Cardiac septum (tissue), 1 donor: Measurements from ENCODE around the gene RABL3. TPM values are rescaled to one million over a fixed set of nuclear protein-coding genes. Genes with fewer than 3 reads are reported as not detected.
"Not testable (repeated sequence)": the region's sequence is repeated elsewhere in the genome, so short reads cannot be mapped to it uniquely, and the experiment has no call there.

ENCODE experiments used
- DNase-seq: peaks from one replicate; pipeline ENCODE4 v3.0.0-alpha.2; 2020; ENCODE audit warnings: low spot score
- intact Hi-C: fragments of 100-400 bp; cut with DNase I; formaldehyde crosslinking; loops from one replicate; pipeline ENCODE4 v1.14.0; 2022
- total RNA-seq: library from RNA; stranded (reverse); fragmentation: NEBNext Ultra II Directional; extraction: Animal tissue kit (Norgen Biotek cat#: 25700); gene quantifications from one replicate; pipeline ENCODE4 v1.2.1, GENCODE V29; 2021
- donor health status: DM: no; HTN: no; CAD: no.

RABL3 gene
- total RNA-seq, 1 donor from 2014 or later: 22.8 TPM

- no peak for DNase-seq
- intact Hi-C loops: no loop called here
These were observed 9.9 kb upstream of the RABL3 start for GRCh38 chr3:120752230-120752629.

DNA sequence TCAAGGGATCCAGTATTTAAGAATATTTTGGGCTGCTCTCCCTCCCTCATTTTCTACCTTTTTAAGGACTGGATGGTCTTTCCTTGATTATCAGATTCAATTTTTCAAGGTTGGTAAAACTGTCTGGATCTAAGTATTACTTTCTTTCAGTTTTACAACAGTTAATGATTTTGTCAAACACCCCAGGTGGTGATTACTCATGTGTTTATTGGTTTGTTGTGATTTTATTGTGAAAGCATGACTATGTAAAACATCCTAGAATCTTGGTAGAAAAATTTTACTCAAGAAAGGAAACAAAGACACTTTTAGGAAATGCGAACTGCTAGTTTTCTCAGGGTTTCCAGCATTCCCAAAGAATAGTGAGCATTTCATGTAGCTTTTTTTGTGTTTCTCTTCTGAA, 7.5 kb upstream of the RABL3 start:
- no peak for DNase-seq
- intact Hi-C loops: loop anchor here (10.0 kb wide), 1 partner anchor 655 kb away; the partner anchor contains the start of gene GSK3B

DNA sequence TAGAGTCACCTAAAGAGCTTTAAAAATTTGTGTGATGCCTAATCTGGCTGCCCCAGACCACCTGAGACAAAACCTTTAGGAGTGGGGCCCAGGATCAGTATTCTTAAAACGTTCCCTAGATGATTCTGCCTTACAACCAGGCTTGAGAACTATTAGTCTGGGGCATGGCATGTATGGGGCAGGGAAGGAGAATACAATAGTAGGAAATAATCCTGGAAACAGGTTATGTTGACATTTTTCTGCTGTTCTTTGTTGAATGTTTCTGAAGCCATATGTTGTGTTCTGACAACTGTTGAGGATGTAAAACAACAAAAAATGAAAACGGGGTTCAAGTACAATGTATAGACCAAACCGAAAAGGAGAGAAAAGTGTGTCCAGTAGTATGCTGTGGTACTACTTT, 3.1 kb upstream of the RABL3 start:
- DNase-seq: no peak
- intact Hi-C loops: loop anchor here (10.0 kb wide), 1 partner anchor 651 kb away; the partner anchor contains the start of gene GSK3B

DNA sequence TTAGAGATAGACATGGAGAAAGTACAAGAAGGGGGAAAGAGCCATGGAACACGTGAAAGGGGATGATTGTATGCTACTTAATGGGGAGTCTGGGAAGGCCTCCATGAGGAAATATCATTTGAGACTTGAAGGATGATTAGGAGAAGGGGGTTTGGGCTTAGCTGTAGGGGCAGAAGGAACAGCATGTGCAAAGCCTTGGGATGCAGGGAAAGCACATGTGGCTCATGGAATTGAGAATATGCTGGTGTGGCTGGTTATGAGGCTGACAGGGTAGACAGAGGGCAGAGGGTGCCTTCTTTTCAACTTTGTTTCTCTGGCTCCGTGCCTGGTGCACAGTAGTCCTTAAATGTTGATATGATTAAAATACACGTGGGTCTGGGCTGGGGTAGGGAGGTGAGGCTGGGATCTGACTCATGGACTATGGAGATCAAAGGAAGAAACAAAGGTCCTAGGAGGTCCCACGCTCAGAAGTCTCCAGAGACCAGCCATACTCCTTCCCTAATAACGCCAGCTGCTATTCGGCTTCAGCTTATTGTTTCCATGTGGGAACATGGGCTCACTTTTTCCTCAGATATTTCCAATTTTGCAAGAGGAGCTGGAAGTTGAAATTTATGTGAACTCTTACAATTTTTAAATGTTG, 1.4 kb upstream of the RABL3 start:
- intact Hi-C loops: loop anchor here (2.0 to 10.0 kb wide), 4 partner anchors 147 to 649 kb away; partner anchors contain the start of genes GSK3B and NDUFB4
- no peak for DNase-seq

DNA sequence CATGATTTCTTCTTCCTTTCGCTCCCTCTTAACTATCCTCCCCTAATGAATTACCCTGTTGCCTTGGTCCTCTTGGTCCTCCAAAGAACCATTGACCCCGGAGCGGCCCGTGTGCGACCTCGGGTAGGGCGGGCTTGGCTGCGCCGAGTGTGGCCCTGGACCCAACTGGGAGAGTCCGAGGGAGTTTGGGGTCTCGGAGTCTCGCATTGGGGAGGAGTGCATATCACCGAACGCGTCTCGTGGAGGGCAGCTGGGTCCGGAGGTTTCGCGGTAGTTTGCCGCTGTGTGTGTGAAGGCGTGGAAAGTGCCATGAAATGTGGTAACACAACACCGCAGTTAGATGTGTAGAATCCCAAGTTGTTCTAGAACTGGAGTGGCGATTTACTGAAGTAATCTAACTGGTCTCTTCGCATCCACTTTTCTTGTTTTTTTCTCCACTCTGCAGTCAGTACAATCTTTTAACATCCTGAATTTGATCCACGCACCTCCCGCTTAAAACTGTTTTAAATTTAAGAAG, 591 bp upstream of the RABL3 start:
- intact Hi-C loops: loop anchor here (2.0 to 10.0 kb wide), 4 partner anchors 146 to 648 kb away; partner anchors contain the start of genes GSK3B and NDUFB4

GRCh38 chr3:120741837-120742197, 499 bp downstream of the RABL3 start:
- DNase-seq: no peak
- intact Hi-C loops: loop anchor here (2.0 to 10.0 kb wide), 4 partner anchors 145 to 647 kb away; partner anchors contain the start of genes GSK3B and NDUFB4

More for the DNA sequence above, 591 bp upstream of the RABL3 start:
- no peak for DNase-seq

DNA sequence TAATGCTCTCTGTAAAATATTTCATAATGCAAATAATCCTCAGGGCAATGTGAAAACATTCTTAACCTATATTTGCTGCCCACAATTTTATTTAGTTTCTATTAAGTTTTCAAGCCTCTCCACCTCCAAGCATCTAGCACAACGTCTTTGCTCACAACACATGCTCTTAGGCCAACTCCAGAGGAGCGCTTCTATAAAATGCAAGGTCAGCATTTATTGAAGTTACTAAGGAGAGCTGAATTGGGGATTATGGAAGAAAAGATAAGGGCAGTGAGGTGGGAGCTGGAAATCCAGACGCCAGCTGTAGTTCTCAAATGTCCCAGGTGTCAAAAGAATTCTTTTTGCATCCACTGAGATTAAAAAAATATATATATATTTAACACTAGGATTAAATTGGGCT, 996 bp downstream of the RABL3 start:
- intact Hi-C loops: loop anchor here (5.0 to 10.0 kb wide), 2 partner anchors 174 to 647 kb away; partner anchors contain the start of gene GSK3B
- DNase-seq: no peak

DNA sequence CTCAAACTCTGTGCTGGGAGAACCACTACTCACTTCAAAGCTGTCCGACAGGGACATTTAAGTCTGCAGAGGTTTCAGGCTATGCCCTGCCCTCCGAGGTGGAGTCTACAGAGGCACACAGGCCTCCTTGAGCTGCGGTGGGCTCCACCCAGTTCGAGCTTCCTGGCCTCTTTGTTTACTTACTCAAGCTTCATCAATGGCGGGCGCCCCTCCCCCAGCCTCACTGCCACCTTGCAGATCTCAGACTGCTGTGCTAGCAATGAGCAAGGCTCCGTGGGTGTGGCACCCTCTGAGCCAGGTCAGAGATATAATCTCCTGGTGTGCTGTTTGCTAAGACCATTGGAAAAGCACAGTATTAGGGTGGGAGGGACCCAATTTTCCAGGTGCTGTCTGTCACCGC, 4.3 kb downstream of the RABL3 start:
- DNase-seq, intact Hi-C loops: not testable (repeated sequence)

DNA sequence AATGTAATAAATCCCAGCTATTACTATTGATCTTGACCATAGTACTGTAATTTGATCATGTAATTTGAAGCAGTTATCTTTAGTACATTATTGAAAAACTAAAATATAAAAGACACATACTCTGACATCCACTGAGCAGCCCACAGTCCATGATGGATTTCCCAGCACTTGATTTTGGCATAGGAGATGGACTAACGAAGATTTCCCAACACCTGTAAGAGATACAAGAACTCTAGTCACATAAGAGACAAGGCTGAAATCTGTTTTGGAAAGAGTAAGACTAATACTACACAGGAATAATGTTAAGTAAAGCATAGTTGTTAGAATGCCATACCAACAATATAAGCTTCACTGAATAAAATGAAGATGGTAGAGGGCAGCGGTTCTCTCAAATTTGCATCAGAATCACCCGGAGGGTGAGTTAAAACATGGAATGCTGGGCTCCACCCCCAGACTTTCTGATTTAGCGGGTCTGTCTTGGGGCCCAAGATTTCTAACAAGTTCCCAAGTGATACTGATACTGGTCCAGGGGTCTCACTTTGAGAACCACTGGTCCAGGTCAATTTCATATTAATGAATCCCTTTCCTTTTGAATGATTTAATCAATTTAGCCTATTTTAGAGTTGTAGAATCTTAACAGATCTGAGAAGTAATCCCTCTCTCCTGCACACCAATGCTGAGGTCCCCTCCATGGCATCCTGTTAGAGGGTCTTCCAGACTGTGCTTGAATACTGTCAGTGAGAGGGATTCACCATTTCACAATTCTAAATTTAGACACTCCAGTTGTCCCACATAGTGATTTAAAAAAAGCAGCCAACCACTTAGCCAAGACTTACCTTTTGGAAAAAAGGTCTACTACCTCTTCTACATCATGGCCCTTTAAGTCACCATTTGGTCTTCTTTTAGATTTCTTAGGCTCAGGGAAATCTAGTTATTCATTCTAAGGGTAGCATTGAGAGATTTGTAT, 11.5 kb downstream of the RABL3 start:
- no peak for DNase-seq
- intact Hi-C loops: no loop called here

DNA sequence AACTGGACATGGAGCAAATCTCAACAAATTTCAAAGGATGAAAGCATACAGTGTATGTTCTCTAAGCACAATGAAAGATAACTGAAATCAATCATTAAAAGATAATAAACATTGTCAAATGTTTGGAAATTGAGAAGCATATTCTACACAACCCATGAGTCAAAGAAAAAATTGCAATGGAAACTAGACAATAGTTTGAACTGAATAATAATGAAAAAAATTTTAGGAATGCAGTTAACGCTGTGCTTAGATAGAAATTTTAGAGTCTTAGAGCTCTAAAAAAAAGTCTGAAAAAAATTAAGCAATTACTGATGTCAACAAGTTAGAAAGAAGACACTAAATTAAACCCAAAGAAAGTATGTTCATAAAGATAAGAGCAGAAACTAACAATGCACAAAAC, 15.5 kb downstream of the RABL3 start:
- intact Hi-C loops: no loop called here
- DNase-seq: no peak

DNA sequence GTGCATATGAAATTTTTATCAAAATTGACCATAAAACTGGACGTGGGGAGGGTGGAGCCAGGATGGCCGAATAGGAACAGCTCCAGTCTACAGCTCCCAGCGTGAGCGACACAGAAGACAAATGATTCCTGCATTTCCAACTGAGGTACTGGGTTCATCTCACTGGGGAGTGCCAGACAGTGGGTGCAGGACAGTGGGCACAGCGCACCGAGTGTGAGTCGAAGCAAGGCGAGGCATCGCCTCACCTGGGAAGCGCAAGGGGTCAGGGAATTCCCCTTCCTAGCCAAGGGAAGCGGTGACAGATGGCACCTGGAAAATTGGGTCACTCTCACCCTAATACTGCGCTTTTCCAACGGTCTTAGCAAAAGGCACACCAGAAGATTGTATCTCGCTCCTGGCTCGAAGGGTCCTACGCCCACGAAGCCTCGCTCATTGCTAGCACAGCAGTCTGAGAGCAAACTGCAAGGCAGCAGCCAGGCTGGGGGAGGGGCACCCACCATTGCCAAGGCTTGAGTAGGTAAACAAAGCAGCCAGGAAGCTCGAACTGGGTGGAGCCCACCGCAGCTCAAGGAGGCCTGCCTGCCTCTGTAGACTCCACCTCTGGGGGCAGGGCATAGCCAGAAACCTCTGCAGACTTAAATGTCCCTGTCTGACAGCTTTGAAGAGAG, 23.0 kb downstream of the RABL3 start:
- DNase-seq: peak; percentile 76
- intact Hi-C loops: not testable (repeated sequence)

DNA sequence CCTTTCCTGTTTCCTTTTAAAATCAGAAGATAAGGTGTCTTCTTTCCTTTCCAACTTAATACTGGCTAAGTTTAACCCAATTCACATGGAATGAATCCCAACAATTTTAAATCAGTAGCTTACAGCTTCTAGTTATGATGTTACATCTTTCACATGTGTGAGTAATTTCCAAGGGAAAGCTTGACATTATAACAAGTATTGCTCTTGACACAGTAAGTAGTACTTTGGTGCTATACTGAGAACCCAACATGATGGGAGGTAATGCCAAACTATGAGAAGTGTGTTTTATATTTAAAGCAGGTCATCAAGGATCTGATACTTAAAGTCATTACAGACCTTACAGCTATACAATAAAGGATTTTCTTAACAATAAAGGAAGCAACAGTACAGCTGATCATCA, 29.1 kb downstream of the RABL3 start:
- intact Hi-C loops: no loop called here
- DNase-seq: no peak

- intact Hi-C loops: no loop called here
- DNase-seq: no peak
These were observed 31.9 kb downstream of the RABL3 start for GRCh38 chr3:120710369-120710768.

GRCh38 chr3:120708408-120708807, 33.9 kb downstream of the RABL3 start:
- intact Hi-C loops: no loop called here
- no peak for DNase-seq

GRCh38 chr3:120706950-120707349, 35.4 kb downstream of the RABL3 start:
- no peak for DNase-seq
- intact Hi-C loops: no loop called here

DNA sequence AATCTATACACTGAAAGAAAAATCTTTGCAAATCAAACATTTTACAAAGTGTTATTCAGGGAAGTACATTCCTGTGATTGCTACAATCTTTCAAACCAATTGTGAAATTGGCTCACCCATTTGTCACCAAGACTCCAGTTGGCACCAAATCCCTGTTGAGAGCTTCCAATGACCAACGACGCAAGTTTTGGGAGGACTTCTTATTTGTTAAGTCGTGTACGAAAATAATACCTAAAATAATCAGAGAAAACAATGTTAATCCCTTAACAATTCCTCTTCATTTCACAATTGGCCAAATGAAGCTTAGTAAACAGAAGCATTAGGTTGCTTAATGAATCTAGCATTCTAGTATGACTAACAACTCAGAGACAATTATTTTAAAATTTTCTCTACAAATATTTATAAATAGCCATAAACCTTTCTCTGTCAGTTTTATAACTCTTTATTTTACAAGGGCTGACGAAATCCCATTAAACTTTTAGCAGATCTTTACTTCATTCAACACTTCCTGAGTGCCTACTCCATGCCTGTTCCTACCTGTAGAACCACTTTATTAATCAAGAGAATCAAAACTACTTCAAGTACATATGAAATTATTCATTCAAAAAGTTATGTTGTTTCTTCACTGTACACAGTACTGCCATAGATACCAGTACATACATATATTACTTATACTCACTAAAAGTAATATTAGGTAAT, 36.3 kb downstream of the RABL3 start:
- intact Hi-C loops: no loop called here
- DNase-seq: no peak

DNA sequence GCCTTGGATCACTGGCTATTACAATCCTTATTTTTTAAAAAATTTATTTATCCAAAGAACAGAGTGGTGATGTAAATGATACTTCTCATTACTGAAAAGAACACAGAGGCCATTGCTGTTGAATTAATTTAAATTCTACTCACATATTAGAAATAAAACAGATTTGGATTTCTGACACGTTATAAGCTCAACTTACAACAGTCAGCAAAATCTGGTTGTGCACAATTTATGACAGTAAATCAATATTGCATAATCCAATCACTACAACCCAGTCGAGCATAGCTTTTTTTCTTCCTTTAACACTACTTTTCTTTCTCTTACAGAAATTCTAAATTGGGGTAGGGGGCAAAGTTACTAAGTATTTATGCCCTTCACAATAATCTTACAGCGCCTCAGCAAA, 43.0 kb downstream of the RABL3 start:
- intact Hi-C loops: no loop called here
- DNase-seq: no peak

DNA sequence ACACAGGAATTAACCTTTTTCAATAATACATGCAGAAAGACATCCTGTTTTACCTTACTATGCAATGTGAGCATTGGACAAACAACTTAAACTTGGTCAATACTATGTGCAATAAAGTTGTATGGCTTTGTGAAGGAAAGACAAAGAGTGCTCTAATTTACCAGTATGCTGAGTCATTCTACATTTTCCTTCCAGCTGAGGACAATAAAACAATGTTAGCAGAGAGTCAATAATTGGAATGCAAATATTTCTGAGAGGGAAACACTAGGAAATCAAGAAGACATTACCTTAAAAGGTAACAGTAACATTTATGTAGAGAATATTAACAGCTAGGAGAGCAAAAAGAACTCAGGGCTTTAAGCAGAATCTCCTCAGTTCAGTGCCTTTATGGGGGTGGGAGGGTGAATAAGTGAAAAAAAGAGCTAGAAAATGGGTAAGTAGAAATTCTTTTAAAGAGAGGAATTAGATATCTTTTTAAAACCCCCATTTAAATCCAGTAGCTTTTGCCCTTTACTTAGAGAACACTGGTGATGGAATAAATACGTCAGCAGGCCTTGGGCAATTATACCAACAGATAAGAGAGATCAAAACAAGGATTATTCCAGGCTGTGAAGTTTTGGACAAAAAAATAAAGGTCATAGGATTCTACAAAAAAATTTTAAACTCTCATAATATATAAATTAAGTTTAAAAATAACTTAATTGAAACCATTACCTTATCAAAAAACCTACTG, 48.7 kb downstream of the RABL3 start:
- DNase-seq: no peak
- intact Hi-C loops: no loop called here
